CD4-positive, alpha-beta T cell treated with Interleukin-17A for 4 hours (primary cell): Measurements from ENCODE around the gene ATL3.
A peak's percentile ranks its signal among the peaks of the same experiment; 100 is the strongest.
"Not testable (repeated sequence)": the region's sequence is repeated elsewhere in the genome, so short reads cannot be mapped to it uniquely, and the experiment has no call there.

Experiments used
- DNase-seq: peaks from one replicate; pipeline ENCODE4 v3.0.0-alpha.2; 2020; ENCODE audit warnings: mixed read lengths

ATL3 gene, protein sequence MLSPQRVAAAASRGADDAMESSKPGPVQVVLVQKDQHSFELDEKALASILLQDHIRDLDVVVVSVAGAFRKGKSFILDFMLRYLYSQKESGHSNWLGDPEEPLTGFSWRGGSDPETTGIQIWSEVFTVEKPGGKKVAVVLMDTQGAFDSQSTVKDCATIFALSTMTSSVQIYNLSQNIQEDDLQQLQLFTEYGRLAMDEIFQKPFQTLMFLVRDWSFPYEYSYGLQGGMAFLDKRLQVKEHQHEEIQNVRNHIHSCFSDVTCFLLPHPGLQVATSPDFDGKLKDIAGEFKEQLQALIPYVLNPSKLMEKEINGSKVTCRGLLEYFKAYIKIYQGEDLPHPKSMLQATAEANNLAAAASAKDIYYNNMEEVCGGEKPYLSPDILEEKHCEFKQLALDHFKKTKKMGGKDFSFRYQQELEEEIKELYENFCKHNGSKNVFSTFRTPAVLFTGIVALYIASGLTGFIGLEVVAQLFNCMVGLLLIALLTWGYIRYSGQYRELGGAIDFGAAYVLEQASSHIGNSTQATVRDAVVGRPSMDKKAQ

DNA sequence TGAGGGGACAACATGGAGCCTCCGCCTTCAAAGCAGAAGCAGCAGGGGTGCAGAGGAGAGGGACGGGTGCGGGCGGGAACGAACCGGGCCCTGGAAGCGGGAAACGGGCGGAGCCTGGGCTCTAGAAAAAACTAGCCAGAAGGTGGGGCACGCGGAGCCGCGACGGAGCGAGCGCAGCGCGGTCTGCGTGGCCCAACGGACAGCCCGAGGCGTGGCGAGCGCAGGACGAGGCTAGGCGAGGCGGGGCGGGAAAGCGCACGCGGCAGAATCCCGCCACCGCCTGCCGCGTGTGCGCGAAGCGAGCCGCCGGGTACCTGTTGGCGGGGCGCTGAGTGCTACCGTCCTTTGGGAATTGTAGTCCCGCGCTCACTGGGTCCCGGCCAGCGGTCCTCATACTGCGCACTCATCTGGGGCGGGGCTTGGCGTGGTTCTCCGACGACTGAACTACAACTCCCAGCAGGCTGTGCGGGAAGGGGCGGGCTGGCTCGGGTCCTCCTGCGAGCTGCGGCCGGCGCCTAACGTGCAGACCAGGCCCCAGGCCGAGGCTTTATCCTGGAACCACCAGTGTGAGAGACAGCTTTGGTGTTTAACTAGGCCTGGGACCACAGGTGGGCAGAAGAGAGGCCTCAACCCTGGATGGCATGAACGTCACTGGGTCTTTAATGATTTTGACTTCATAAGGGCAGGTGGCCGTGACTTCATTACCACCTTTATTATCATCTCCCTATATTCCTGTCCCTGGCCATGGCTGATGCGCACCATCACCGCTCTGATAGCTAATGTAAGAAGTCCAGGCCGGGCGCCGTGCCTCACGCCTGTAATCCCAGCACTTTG is at the start of gene ATL3:
Gene ATL3 (minus strand): TSS at position 55 of the 834 bp plus-strand sequence. CDS start 41 bp downstream, at position 14.
- peak; percentile 99 for DNase-seq

DNA sequence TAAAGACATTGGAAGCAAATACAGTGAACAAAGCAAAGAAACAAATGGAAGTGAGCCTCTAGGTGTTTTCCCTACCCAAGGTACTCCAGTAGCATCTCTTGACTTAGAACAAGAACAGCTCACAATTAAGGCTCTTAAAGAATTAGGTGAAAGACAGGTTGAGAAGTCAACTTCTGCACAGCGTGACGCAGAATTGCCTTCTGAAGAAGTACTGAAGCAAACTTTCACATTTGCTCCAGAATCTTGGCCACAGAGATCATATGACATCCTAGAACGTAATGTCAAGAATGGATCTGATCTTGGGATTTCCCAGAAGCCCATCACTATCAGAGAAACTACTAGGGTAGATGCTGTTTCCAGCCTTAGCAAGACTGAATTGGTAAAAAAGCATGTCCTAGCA is 49.4 kb upstream of the ATL3 start:
- no peak for DNase-seq

DNA sequence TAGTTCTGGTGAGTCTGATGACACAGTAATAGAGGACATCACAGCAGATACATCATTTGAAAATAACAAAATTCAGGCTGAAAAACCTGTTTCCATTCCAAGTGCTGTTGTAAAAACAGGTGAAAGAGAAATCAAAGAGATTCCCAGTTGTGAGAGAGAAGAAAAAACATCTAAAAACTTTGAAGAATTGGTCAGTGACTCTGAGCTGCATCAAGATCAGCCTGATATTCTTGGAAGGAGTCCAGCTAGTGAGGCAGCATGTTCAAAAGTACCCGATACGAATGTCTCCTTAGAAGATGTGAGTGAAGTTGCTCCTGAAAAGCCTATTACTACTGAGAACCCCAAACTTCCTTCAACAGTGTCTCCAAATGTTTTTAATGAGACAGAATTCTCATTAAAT is 48.8 kb upstream of the ATL3 start:
- DNase-seq, result no peak

DNA sequence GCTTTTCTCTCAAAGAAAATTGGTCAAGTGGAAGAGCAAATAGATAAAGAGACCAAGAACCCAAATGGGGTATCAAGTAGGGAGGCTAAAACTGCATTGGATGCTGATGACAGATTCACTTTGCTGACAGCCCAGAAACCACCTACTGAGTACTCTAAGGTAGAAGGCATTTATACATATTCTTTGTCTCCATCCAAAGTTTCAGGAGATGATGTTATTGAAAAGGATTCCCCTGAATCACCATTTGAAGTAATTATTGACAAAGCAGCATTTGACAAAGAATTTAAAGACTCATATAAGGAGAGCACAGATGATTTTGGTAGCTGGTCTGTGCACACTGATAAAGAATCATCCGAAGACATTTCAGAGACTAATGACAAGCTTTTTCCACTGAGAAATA is 47.8 kb upstream of the ATL3 start:
- DNase-seq, result no peak

DNA sequence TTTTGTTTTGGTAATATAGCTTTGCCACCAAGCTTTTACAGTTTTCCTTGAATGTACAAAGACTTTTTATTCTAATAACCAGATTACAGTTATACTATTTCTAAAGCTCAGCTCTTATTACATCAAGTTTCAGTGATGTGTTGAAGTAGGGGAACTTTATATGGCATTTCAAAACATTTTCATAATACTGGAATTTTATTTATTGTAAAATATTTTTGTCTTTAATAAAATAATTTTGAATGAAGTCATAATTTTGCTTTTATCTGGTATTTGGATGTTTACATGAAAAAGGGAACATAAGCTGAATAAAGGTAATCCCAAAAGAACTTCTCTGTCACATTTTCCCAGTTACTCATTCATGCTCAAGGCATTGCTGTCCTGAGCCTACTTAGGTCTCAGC is 44.9 kb upstream of the ATL3 start:
- no peak for DNase-seq

DNA sequence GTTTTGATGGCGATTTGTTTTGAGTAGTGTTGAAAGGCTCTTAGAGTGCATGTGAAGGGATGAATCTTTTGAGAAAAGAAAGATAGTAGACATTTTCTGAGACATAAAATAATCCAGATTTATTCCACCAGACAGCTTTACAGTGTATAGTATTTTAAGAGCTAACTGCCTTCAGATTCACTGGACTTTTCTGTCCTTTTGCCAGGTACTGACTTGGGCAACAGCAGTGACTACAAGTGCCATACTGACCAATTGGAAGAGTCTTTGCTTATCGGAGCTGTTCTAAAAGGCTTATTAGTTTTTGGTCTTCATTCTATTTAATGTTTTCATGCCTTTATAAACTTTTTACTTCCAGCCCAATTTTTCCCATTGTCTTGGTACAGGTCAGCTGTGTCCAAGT is 42.6 kb upstream of the ATL3 start:
- no peak for DNase-seq

DNA sequence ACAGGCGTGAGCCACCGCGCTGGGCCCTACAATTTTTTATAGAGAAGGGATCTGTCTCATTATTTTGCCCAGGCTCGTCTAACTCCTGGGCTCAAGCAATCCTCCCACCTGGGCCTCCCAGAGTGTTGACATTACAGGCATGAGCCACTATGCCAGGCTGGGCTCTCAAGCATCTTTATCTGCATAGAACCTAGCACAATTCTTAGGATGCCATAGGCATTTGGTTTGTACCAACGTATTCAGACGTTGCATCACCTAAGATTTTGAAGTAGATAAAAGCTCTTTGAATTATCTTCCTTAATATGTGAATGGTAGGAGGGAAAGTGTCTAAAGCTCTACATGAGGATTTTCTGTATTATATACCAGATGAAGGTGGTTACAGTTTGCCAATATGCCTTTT is 40.7 kb upstream of the ATL3 start:
- DNase-seq, result no peak

DNA sequence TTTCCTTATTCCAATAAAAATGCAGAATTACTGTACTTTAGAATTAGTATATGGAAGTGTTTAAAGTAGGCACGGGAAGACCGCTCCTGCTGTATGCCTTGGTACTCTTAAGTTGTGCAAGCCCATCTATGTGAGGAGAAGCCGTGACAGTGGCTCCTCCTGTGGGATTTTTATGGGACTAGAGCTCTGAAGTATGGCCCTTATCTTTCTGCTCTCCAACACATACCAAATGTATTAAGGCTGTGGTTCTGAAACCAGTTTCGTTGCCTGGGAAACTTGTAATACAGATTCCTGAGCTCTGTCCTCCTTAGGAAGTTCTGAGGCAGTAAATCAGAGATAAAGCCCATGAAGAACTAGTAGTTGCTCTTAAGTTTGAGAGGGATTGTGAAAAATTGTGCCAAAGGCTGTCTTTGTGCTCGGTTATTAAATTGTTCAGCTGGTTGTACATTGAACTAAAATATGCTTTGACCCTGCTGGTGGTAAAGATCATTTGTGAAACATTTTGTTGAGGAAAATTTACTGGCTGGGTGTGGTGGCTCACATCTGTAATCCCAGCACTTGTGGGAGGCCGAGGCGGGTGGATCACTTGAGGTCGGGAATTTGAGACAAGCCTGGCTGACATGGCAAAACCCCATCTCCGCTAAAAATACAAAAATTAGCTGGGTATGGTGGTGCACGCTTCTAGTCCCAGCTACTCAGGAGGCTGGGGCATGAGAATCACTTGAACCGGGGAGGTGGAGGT is 39.5 kb upstream of the ATL3 start:
- DNase-seq, result no peak

DNA sequence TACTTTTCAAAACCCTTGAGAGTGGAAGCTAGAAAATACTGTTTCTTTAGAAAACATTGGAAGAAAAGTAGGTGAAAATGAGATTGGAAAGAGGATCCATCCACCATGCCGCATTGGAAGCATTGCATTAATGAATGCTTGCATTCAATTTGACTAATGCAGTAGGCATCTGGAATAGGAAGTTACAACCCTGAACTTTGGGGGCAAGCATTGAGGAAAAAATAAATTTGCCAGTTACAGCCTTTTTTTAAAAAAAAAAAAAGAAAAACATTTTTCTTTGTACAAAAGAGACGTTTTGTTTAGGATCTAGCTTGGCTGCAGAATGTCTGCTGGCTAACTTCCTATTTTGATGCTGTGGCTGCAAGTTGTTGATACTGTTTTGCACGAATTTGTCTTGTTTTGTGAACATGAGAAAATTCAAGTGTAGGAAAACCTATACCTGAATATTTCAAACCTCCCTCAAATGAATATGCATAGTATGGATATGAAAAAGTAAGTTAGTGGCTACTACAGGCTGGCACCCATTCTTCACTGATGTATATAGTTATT is 38.2 kb upstream of the ATL3 start:
- no peak for DNase-seq

DNA sequence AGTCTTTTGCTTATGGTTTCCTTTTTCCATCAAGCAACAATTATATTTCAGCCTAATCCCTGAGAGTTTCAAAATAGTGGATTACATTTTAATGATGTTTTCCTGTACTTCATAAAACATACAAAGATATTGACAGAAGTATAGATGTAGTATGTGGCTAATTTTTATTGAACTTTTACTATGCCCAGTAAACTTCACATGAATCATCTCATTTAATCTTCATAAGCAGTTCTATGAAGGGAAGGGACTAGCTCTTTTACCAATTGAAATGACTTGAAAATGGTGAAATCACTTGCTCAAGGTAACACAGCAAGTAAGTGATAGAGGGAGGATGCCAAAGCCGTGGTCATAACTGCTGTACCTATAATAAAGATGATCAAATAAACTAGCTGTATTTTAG is 37.6 kb upstream of the ATL3 start:
- DNase-seq, result no peak

DNA sequence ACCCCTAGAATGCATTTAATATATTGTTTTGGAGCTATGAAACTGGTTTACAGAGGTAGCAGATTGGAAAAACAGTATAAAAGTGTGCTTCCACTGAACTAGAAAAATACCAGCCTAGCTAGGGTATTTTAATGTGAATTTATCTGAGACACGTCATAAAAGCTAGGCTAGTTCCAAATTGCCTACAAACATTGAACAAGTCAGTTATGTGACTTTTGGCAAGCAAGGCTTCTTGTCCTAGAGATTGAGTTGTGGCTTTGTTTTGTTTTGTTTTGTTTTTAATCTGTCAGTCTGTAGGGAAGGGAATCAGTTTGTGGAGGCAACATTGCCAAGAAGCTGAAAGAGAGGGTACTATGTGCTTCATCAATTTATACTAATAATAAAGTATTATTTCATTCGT is 34.4 kb upstream of the ATL3 start:
- DNase-seq, result no peak

DNA sequence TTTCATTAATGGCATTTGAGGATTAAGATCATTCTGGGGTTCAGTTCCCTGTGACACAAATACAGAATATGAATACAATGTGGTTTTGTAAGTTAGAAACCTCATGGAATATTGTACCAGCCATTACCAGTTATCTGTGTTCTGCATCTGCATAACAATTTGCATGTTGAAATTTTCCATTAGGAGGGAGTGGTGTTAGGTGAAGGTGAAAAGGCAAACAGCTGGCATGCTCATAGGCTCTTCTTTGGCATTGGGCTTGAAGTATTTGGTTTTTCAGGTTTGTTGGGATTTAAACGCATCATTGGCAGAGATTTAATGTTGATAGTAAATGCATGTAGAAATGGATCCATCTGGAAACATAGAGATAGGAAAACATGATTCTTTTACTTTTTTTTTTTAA is 28.7 kb upstream of the ATL3 start:
- DNase-seq, result no peak

DNA sequence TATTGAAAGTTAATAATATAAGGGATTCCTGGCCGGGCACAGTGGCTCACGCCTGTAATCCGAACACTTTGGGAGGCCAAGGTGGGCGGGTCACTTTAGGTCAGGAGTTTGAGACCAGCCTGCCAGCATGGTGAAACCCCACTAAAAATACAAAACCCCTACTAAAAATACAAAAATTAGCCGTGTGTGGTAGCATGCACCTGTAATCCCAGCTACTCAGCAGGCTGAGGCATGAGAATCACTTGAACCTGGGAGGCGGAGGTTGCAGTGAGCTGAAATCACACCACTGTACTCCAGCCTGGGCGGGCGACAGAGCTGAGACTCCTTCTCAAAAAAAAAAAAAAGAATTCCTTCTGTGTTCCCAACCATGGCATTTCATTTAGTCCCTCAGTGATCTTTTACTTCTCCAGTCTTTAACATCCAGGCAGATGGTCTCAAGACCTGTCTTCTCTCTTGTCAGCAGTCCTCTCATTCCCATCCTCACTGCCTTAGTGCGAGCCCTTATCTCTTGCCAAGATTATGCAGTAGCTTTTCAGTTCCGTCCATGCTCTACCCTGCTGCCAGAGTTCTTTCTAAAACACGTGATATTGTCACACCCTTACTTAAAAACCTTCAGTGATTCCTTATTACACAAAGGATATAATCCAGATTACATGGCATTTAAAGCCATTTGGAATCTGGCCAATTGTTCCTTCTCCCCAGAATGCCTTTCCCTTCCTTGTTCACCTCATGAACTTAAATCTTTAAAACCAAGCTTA is 28.0 kb upstream of the ATL3 start:
- DNase-seq, result no peak

DNA sequence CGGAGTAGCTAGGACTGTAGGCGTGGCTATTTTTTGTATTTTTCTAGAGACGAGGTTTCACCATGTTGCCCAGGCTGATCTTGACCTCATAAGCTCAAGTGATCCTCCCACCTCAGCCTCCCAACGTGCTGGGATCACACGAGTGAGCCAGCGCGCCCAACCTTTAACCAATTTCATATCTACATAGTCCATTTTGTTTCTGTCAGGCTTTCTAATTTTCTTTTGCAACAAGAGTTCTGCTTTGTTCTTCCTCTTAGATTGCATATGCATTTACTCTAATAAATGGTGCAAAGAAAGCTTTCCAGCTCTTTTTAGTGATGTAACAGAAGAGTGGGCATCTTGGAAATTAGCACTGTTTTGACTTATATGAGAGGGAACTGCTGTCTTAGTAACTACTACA is 23.4 kb upstream of the ATL3 start:
- no peak for DNase-seq

DNA sequence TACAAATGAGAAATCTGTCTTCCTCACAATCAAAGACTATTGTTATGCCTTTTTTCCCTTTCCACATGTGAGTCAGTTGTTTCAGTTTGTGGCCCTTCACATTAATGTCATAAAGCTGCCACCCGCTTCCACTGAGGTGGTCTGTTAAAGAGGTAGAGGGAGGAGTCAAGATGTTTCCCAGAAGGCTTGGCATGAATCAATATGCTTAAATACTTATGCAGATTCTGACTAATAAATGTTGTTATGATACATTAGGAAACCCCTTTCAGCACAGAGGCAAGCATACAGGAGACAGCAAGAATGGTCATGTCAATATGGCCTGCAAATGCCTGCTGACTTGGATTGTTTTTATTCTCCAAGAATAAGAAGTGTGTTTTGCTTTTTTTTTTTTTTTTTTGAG is 16.7 kb upstream of the ATL3 start:
- no peak for DNase-seq

DNA sequence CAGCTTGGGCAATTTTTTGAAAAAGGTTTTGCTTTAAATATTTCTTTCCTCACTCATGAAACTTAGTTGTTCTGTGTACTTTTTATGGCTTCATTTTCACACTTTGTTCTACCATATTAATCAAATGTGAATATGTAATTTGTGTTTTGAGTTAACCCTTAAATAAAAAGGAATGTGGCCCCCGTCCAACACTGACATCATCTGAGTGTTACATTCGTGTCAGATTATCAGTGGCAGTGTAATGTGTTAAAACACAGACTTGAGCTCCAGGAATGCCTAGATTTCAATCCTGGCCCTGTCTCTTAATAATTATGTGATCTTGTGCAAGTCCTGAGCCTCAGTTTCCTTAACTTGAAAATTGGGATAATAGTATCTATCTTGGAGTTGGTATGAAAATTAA is 15.8 kb upstream of the ATL3 start:
- no peak for DNase-seq

DNA sequence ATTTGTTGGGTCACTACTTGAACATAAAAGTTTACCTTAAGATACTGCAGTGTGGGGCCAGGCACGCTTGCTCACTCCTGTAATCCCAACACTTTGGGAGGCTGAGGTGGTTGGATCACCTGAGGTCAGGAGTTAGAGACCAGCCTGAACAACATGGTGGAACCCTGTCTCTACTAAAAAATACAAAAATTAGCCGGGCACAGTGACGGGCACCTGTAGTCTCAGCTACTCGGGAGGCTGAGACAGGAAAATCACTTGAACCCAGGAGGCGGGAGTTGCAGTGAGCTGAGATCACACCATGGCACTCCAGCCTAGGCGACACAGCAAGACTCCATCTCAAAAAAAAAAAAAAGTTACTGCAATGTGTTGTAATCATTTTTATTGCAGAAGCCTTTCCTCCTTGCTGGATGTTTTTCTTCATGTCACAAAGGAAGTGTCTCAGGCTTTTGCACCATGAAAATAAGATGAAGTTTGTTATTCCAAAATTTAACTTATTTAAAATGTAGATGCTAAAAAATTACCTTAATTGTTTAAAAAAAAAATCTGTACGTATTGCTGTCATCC is 14.1 kb upstream of the ATL3 start:
- DNase-seq, result not testable (repeated sequence)

DNA sequence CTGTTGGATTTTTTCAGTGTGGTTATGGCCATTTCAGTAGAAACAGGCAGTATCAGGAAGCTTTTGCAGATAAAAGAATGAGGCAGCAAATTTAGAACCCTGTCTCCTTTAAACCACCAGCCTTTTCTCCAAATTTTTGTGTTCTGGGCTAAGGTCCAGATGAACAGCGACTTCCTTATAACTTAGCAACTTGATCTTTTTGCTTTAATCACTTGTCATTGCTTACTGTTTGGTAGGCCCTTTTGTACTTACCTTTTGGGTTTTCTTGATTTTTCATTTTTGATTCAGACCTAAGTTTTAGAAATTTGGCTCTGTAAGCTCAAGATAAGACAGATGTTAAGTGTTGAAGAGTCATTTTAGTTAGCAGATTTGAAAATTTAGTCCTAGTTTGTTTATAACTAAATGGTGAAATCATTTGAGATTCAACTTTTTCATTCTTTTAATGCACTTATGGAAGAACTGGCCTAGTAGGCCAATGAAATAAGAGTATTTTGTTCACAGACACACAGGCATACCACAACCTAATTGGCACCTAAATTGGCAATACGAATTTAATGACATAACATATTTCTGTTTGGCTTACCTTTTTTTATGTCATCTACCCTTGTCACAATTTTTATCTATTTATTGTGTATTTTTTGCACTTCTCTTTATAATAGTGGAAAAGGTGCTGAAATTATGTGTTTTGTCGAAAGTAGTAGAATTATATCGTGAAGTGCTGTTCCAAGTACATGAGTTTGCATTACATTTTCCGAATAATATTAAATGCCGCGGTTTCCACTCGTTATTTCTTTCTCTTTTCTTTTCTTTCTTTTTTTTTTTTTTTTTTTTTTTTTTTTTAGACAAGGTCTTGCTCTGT is 12.2 kb upstream of the ATL3 start:
- no peak for DNase-seq

DNA sequence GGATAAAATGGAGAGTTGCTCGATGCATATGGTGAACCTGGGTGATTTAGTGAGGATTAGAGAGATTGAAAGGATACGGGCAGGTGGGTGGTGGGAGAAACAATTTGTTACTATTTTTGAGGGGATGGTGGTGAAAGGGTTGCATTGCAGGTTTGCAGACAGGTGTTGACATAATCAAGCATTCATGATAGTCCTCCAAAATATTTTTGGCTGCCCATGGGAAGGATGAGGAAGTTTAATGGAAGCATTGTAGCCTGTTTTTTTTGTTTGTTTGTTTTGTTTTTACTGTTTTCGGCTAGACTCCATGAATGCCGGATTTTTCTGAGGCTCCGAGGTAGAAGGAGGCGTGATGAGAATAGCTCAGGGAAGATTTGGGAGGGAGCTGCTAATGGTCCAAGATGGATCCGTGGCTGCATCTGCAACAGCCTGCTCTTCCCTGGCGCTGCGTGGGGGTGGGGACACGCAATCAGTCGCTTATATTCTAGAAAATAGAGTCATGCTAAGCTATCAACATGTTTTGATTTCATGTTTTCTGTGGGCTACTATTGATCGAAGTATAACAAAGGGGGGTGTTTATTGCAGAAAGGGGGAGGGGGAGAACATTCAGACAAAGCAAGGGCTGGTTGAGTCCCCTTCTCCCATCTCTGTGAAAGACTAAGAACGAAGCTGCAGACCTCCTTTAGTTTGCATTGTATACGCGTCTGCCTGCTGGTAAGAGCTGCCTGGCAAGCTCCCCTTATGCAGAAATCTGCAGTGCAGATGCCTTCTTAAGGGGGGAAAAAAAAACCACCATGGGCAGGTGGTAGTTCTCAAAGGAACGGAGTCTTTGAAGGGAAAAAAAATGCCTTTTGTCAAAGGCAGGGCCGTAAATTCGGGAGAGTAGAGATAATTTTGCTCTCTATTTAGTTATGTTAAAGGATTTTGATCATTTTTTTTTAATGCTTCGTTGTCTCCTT is 11.2 kb upstream of the ATL3 start:
- DNase-seq, result peak; percentile 10
